HG03108 (cell line): ENCODE results near the gene MAP7.
"Not testable (repeated sequence)": the region's sequence is repeated elsewhere in the genome, so short reads cannot be mapped to it uniquely, and the experiment has no call there.

Experiments used
- ATAC-seq: cut with Tn5 transposase; IDR thresholded peaks from one replicate; pipeline ENCODE4 v1.9.1; 2021; ENCODE audit warnings: moderate library complexity; ENCODE audit not compliant: unreplicated experiment

Gene MAP7

GRCh38 chr6:136550330-136551071 is at the start of gene MAP7:
Gene MAP7, minus strand, starts transcription at chr6:136550422. Its CDS starts 14 bp downstream, at chr6:136550408.
- ATAC-seq = peak; percentile 81

DNA sequence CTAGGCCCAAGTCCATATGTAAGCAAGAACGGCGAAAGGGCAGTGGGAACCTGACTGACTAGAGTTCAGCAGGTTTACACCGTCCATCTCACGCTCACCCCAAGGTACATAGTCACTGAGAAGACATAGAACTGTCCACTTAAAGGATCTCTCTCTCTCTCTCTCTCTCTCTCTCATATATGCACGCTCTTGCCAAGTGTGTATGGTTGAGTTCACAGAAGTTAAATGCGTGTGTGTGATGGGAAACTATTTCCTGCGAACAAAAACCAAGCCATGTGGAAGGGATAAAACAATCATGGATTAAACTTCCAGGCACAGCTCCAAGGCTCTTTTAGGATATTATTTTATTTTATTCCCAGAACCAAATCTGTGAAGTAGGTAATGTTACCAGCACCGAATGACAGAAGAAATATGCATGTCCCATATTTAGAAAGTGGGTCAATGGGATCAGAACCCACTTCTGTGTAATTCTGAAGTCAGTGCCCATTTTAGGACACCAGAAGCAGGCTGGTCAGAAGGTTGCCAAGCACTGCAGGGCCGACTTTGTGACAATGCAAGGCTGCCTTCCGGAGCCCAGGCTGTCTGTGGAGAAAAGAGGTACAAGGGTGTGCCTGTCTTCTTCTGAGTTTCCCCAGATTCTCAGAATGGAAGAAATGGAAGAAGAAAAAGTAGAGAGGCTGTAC is 49.2 kb upstream of the MAP7 start:
- no peak for ATAC-seq

DNA sequence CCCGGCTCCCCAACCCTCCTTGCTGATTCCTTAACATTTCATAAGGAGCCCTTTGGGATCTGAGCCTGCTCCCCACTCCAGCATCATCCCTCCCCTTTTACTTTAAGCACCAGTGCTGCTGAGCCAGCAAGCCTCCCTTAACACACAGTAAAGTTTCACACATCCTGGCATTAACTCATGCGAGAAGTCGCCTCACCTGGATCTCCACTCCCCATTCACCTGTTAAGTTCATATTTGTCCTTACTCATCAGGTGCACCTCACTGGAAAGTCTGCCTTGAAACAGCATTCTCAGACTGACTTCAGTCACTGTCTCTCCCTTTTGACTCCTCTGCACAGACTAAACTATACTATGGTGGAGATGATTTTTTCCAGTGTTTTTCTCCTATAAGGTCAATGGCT is 47.8 kb upstream of the MAP7 start:
- ATAC-seq = no peak

DNA sequence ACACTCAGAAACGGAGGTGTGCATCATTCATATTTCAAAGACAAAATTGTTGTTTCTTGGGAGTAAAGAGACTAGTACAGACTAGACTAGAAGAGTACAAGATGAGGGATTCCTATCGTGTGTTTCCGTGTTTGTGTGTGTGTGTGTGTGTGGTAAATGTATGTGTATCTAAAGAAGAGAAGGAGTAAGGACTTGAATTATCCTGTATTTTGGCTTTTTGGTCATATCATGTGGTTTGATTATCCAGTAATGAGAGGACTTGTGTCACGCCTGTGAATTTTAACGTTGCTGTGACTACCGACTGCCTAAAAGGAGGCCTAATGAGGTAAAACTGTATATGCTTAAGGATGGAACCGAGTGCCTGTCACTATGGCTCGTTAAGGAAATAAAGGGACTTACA is 44.4 kb upstream of the MAP7 start:
- ATAC-seq = no peak

DNA sequence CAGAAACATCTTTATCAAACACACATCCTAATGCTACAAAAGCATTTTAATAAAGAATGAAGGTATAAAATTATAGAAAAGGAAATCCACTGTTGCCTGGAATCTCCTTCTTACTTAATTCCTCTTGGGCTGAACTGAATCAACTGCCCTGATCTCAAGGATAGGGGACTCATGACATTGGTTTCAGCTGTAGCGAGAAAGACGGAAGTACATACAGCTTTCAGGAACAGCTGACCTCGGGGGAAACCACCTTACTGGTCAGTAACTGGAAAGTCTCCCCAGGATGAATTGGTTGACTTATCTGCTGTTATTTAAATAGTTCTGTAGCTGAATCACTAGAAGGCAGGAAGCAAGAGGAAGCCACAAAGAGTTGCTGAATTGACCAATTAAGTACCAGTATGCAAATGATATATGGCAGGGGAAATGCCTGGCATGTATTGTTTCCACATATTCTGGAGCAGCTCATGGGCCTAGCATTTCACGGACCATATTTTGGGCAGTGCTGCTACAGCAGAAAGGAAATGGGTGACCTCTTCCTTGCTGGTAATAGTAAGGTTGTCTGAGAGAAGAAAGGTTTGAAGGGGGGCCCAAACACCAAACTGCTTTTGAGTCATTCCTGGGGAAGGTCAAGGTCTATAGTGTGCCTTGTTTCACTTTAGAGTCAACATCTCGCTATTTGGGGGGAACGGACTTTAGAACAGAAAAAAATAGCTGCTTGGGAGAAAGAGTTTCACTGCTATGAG is 43.7 kb upstream of the MAP7 start:
- ATAC-seq = peak; percentile 99

DNA sequence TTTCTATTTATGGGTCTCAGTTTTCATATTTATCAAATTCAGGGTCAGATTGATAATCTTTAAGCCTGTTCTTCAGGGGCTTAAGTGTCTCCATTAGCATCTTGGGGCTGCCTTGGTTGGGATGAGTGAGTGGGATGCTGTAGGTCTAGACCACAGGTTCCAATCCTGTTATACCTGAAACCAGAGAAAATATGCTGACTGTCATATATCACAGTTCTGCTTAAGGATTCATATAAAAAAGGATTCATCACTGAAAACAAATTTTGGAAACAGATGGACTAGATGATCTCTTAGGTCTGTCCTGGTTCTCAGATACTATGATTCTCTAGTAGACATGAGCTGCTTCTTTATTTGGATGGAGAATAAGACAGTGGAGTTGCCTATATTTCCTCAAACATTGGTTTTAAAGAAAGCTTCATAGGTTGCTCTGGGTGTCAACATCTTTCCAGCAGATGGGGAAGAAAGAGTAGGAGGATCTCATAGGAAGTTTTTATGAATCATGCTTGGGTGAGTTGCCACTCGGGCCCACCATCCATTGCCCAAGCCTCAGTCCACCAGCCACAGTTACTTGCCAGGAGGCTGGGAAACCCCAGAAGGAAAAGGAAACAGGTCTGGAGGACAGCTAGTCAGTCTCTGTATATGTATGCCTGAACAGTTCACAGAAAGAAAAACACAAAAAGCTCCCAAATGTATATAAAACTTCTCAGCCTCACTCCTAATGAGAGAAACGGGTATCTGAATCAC is 42.9 kb upstream of the MAP7 start:
- ATAC-seq = no peak

DNA sequence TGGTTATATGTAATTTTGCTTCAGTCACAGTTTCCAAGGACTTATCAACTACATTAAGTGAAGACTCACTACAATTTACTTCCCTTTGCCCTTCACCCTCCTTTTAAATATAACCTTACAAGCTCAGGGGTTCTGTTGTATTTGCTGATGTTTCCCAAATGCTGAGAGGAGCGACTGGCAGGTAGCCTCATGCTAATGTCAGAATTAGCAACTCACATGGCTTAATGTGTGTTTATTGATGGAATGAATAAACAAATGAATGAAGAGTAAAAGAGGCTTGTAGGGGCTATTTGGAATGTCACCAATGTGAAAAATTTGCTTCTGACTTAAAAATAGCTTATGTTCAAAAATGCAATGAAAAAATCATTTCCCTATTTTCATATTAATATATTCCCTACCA is 41.4 kb upstream of the MAP7 start:
- ATAC-seq = no peak

GRCh38 chr6:136590846-136591245 is 40.6 kb upstream of the MAP7 start:
- not testable (repeated sequence) for ATAC-seq

DNA sequence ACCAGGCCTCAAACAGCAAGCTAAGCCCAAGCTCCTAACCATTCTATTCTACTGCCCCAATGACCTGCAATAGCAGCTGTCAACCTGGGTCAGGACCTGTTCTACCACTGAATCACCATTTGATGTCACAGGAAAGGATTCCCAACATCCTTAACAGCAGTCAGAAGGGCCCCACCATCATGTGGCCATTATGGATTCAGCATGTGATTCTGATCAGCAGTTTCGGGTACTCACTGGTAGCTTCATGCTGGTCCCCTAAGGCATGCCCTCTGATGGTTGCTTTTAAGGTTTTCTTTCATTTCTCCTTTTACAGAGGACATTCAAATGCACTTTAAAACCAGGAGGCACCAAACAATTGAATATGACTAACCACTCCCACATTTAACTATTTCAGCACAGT is 37.3 kb upstream of the MAP7 start:
- no peak for ATAC-seq

DNA sequence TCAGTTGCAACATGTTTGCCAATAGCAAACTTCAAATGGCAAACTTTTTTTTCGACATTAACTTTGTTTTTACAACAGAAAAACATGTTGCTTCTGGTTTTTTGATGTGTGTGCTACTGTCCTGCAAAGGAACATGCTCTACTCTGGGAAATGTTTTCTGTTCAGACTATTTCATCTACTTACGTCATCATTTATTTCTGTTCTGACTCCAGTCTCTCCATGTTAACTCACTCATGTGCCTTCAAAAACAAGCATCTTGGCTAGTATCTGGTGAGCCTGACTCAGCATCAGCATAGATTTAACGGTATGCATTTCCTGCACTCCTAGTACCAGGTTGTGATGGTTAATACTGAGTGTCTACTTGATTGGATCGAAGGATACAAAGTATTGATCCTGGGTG is 36.1 kb upstream of the MAP7 start:
- no peak for ATAC-seq

DNA sequence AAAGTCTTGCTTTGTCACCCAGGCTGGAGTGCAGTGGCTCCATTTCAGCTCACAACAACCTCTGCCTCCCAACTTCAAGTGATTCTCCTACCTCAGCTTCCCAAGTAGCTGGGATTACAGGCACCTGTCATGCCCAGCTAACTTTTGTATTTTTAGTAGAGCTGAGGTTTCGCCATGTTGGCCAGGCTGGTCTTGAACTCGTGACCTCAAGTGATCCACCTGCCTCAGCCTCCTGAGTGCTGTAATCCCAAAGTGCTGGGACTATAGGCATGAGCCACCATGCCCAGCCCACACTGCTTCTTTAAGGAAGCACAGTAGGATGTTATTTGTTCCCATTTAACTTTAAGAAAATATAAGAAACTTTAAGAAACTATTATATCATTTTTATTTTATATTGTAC is 35.3 kb upstream of the MAP7 start:
- not testable (repeated sequence) for ATAC-seq

GRCh38 chr6:136584290-136584689 is 34.1 kb upstream of the MAP7 start:
- not testable (repeated sequence) for ATAC-seq

GRCh38 chr6:136582711-136583471 is 32.7 kb upstream of the MAP7 start:
- no peak for ATAC-seq

DNA sequence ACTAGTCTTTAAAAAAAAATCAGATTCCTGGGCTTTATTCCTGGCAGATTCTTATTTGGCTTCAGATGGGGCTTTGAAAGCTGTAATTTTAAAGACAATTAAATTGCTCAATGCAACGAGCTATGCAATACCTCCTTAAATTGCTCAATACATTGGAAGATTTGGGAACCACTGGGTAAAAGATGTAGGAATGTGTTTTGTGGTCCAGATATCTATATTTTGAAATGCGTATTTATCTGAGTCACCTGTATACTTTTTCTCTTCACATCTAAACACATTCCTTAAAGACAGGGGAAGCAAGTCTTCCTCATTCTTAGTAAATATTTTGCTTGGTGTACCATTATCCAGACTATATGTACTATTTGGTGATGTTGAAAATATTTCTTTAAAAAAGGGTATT is 29.6 kb upstream of the MAP7 start:
- no peak for ATAC-seq

DNA sequence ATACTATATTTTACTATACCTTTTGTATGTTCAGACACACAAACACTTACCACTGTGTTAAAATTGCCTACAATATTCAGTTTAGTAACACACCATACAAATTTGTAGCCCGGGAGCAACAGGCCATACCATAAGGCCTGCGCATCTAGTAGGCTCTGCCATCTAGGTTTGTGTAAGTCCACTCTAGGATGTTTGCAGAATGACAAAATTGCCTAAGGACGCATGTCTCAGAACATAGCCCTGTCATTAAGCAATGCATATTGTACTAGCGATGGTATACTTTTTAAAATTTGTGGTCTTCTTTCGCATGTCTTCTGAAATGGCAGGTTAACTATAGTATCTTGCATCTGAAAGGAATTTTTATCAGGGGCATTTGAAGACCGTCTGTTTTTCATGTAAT is 26.6 kb upstream of the MAP7 start:
- no peak for ATAC-seq

- no peak for ATAC-seq
Observed at GRCh38 chr6:136571496-136571895, 21.3 kb upstream of the MAP7 start.

DNA sequence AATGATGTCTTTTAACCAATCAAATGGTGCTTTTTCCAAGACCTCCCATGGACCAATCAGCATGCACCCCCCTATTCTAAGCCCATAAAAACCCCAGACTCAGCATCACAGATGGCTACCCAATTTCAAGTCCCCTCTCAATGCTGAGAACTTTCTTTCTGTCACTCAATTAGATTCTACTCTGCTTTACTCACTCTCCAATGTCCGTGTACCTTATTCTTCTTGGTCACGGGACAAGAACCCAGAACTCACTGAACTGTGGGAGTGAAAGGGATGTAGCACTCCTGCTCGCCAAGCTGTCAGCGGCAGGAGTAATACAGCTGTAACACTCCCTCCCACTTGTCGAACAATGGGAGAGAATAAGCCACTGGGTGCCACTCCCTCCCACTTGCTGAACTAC is 20.8 kb upstream of the MAP7 start:
- ATAC-seq = no peak

GRCh38 chr6:136568129-136568528 is 17.9 kb upstream of the MAP7 start:
- ATAC-seq = no peak

DNA sequence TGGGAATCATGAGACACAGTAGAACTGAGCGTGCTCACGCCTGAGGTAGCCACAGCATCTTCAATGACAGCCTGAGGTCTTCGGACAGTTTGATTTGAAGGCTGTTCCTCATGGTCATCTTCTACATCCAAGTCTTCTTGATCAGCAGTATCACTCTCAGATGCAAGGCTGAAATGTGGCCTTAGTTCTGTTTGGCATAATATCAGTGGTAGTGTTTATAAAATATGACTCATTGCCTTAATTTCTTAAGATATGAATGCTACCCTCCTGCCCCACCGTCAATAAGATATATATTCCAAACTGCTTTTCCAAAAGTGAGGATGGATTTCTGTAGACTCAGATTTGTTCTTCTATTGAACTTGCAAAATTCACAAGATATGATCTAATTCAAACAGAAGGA is 17.5 kb upstream of the MAP7 start:
- ATAC-seq = no peak

GRCh38 chr6:136566851-136567250 is 16.6 kb upstream of the MAP7 start:
- ATAC-seq = no peak
